Stimulated activated CD8-positive, alpha-beta memory T cell treated with anti-CD3 and anti-CD28 coated beads, Interleukin-7, amount 100 ng/mL, for 48 hours (primary cell): ENCODE measurements around the gene CSNK1A1L.

Experiments
- DNase-seq, 2 donors: peaks; one replicate each; pipeline ENCODE4 v3.0.0-alpha.2; 2020; ENCODE audit warnings: low read depth in 1 of 2; ENCODE audit errors: extremely low read depth in 1 of 2

CSNK1A1L gene

DNA sequence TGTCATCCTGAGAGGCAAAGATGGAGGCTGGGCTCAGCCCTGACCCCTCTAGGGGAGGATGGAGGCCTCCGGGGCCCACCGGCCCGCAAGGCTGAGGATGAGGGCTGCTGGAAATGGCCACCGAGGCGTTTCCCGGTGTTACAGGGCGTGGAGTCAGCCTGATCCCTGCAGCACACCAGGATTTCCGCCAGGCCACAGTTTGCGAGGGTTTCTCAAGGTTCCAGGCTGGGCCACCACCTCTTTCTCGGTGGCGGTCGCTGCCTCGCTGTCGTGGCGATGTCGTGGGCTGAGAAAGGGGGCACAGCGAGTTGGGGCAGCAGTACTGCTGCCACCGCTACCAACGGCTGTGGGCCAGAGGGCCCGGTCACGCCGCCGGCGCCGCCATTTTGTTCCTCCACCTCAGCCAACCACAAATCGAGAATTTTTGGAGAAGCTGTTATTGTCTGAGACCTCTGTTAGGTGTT is at the start of gene CSNK1A1L:
CSNK1A1L (minus strand) TSS at position 414 of the 464 bp plus-strand sequence; CDS start at position 6, 408 bp downstream.
- DNase-seq: no peak

DNA sequence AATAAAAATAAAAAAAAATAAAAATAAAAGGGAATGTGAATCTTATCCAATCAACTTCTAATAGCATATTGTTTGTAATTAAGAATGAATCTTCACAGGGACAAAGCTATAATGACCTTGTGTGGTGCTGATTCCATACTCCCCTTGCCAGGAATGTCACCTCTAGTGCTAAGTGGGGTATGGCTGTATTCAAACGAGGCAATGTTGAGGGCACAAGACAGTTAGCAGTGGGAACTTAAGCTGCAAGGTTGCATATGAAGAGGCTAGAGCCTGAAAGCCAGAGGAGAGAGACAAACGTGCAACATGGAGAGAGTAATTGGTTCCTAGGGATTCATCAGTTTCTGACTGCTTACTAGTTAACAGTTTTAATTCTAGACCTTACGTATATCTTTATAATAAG is 43.9 kb upstream of the CSNK1A1L start:
- no peak for DNase-seq

DNA sequence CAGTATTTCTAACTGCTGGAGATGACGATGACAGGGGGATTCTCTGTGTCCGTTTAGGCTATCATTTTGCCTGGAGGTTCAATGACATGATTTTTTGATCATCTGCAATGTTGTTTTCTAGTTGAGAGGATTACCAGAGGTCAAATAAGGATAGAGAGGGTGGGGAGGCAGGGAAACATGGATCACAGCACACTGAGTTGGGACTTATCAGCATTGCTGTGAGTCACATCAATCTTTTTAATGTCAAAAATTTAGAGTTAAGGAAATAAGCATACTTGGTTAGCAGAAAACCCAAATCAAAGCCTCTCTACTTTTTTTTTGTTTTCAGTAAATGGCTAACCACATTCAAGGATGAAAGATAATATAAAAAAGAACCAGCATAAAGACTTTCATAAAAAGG is 43.0 kb upstream of the CSNK1A1L start:
- DNase-seq: no peak

DNA sequence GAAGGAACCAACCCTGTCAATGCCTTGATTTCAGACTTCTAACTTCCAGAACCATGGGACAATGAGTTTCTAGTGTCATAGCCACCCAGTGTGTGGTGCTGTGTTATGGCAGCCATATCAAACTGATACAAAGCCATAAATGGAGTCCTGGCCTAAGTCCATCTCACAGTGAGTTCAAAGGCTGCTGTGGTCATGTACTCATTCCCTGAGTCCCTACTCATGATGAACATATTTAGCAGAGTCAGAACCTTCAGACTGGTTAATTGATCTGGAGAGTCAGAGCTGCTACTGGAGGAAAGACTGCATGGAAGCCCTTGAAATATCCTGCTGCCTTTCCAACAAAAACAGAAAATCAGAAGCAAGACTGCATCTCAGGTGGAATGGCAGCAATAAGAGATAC is 39.2 kb upstream of the CSNK1A1L start:
- no peak for DNase-seq

DNA sequence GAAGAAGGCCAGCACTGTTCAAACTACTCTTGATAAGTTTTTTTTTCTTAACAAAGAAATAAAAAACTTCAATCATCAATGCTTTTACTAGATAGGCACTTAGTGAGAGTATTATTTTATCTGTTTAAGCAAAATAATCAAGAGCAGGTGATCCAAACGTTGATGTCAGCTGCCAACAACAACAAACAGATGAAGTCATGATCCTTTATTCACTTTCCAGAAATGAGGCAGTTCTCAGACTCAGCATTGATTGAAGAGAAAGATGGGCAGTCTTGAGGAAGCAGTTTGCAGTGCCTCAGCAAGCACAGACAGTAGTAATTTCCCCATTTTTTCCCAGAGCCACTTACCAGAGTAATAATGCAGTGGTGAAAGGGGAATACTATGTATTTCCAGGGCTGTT is 38.4 kb upstream of the CSNK1A1L start:
- no peak for DNase-seq

DNA sequence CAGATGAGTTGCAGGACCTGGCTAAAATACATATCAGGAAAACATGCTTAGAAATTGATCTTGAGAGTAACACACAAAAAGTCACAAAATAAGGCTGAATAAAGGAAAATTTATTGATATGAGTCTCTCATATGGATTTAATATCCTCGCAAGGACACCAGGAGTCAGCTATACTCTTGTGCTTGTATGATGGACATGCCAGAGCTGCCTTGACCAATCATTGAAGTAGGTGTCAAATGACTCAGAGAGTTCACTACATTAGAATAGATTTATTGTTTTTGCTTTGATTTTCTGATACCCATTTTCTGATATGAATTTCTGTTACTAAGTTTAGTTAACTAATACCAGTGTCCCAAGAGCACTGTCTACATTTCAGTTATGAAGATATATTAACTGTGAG is 37.4 kb upstream of the CSNK1A1L start:
- DNase-seq: no peak

DNA sequence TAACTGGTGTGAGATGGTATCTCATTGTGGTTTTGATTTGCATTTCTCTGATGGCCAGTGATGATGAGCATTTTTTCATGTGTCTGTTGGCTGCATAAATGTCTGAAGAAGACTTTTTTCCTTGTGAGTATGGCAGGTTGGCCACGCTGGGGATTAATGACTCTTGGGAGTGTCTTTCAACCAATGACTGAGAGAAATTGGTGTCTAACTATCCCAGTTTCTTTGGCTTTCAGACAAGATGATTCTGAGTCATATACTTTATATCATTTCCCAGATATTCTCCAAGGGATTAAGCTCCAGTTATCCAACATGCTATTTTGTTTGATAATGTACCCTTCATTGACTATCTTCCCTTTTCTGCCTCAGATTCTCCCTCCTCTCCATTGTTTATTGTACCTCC is 35.5 kb upstream of the CSNK1A1L start:
- DNase-seq: no peak

DNA sequence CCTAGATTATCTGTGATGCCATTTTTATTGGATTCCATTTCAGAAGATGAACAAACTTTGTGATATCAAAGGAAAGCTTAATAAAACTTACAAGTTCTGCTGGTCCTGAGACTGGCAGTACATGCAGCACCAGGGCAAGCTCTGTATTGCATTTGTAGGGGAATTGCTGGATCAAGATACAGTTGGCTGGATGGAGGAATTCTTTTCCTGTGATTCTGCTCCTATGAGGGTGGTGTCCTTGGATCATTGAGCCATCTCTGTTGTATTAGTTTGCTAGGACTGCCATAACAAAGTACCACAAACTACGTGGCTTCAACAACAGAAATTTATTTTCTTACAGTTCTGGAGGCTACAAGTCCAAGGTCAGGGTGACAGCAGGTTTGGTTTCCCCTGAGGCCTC is 33.9 kb upstream of the CSNK1A1L start:
- no peak for DNase-seq

DNA sequence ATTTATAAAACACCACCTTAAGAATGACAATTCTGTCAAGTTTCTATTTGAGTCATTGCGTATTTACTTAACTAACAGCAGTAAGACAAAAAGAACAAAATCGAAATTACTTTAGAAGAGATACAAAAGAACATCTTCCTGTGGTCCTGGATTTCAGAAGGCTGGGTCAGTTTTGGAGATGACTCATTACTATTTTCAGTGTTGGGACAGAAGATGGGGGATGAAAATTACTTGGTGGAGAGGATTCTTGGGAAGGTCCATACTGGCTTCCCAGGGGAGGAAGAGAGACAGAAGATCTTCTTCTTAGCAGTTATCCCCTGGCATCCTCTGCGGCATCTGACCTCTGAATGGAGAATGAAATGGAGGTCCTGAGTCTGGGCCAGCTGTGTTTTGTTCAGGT is 33.5 kb upstream of the CSNK1A1L start:
- DNase-seq: no peak

DNA sequence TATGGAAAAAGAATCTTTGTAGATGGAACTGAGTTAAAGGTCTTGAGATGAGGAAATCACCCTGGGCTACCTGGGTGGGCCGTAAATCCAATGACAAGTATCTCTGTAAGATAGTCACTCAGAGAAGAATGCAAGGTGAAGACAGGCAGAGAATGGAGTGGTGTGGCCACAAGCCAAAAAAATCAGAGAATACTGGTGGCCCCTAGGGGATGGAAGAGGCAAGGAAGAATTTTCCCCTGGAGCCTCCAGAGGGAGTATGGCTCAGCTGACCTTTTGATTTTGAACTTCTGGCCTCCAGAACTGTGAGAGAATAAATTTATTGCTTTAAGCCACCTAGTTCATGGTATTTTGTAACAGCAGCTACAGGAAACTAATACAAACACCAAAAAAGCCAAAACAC is 32.7 kb upstream of the CSNK1A1L start:
- no peak for DNase-seq

DNA sequence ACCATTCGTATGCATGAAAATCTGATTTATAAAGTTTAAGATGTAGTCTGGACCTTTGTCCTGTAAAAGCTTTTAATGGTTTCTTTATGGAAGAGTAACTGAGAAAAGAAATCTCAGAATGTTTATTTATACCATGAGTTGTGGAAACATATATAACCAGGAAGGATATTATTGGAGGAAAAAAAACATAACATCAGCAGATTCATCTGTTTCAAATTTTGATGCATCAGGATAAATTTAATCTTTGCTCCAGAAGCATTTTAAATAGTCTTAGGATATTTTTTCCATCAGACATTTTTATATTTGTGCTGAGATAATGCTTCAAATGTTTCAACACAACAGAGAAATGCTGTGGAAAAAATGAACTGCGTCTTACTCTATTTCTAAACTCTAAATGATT is 31.2 kb upstream of the CSNK1A1L start:
- DNase-seq: no peak

DNA sequence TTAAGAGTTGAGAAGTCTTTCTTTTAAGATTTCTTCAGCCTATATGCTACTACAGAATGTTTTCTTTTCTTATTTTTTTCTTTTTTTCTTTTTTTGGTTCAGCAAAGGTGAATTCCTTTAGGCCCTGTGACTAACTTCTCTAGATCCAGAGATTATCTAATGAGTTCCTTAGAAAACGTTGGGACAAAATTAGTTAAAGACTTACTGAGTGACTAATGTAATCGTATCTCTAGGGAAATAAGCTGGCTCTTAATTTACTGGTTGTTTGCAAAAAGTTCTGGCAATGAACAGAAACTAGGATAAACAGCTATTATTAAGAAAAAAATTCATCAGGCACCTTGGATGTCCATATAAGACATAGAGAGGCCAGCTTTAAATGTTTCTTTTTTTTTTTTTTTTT is 30.7 kb upstream of the CSNK1A1L start:
- DNase-seq: no peak

DNA sequence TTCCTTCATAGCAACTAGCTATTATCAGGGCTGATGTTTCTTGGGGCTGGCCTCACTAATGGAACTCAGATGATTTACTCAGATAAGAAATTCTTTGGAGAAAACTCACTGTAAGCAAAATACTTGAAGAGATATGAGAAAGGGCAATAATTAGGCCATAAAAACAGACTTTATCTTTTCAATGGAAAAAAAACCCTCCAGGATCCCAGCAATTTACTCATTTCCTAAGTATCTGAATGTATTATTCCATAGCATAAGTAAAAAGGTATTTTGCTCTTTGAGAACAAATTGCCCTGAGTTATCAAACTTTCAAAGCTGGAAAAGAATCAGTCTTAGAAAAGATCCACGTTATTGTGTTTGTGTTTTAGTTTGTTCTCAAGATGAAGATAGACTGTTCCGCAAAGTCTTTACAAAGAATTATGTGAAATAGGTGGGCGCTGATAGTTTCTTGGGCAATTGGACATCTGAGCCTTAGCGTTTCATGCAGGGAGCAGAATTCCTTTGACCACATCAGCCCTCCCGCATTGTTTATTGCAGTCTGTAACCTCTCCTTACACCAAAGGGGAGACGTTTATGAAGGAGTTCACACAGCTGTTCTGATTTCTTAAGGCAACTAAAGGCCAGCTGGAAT is 29.1 kb upstream of the CSNK1A1L start:
- DNase-seq: no peak

DNA sequence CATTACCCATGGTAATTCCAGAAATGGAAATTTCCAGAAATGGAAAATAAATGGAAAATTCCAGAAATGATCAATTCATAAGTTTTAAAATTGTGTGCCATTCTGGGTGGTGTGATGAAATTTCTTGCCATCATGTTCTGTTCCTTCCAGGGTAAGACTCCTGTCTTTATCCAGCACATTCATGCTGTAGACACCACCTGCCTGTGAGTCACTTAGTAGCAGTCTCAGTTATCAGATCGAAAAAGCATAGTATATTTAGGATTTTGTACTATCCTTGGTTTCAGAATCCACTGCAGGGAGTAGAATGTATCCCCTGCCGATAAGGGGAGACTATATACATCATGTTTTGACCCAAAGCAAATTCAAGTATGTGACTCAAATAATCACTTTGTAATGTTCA is 26.7 kb upstream of the CSNK1A1L start:
- no peak for DNase-seq

DNA sequence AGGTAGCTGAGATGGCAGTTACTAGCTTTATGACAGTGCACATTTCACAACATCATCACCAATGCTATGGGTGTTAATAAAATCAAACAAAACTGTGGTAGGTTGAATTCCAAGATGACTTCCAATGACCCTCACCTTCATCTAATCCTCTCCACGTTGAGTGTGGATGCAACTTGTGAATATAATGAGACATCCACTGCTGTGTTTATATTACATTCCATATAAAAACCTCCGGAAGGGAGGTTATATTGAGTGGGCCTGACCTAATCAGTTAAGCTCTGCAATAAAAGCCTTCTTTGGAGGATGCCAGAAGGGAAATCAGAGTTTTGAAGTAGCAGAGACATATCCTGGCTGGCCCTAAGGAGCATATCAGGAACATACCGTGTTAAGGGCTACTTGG is 25.6 kb upstream of the CSNK1A1L start:
- DNase-seq: no peak

DNA sequence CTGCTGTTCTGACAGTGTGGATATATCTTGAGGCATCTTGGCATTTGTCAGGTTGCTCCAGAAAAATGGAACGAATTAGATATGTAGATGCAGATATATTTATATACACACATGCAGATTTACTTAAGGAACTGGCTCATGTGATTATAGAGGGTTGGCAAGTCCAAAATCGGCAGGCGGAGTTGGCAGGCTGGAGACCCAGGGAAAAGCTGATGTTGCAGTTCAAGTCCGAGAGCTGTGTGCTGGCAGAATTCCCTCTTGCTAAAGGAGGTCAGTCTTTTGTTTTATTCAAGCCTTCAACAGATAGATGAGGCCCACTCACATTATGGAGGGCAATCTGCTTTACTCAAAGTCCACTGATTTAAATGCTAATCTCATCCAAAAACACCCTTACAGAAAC is 24.4 kb upstream of the CSNK1A1L start:
- no peak for DNase-seq

DNA sequence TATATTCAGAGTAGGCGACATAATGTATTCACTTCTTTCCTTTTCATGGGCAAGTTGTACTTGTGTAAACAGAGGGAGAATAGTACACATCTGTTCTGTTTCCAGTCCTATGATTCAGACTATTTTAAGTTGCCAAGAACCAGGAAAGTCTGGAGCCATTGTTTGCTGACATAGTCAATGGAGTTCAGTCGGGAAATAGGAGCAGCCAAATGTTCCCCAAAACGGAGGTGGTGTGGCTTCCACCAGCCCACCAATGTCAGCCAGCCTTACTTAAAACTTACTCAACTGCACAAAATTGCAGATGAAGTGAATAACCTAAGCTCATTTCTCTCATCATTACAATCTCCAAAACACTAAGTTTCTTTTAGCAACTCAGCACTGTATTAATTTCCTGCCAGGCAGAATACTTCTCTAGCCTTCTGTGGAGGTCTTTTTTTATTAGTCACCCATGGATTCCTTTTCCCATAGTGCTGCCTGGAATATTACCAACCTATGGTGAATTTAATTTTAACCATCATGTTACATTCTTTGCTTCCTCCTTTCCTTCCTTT is 22.3 kb upstream of the CSNK1A1L start:
- DNase-seq: no peak

DNA sequence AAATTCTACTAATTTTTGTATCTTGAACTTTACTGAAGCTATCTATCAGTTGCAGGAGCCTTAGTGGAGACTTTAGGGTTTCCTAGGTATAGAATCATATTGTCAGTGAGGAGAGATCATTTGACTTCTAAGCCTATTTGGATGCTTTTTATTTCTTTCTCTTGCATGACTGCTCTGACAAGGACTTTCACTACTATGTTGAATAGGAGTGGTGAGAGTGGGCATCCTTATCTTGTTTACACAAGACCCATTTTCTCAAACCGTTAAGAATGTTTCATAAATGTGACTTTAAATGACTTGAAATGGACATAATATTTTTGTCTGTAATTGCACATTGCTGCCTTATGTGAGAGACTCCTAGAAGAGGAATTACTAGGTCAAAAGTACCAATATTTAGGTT is 17.9 kb upstream of the CSNK1A1L start:
- no peak for DNase-seq

DNA sequence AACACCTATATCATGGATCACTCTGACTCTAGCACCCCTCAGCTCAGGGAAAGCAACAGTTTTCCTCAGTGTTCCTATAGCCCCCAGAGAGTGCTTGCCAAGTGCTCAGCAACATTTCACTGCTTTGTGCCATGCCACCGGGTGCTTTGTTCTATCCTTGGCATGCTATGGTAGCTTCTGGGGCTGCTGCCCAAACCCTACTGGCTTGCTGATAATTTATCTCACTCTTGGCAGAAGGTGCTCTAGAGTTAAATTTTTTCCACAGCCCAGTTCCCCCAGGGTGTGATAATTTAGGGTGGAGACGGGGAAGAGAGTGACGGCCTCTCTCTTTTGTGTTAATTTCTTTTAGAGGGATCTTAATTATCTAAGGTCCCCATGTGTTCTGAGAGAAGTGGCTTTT is 12.6 kb upstream of the CSNK1A1L start:
- no peak for DNase-seq

DNA sequence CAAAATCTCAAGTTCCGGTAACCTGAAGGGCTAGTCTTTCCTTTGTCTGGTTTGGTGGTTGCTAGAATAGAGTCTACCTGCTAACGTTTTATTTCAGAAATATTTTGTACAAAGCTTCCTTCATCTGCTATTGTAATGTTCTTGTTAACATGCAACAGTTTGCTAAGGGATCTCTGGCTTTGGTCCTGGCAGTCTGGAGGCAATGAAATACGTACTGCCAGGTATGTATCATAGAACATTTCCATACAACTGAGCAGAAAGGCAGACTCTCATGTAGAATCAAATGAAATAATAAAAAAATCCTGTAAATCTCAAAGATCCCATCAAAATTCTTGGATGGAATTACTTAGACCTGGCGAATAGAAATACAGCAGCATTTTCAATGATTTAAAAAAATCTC is 8.8 kb upstream of the CSNK1A1L start:
- no peak for DNase-seq

DNA sequence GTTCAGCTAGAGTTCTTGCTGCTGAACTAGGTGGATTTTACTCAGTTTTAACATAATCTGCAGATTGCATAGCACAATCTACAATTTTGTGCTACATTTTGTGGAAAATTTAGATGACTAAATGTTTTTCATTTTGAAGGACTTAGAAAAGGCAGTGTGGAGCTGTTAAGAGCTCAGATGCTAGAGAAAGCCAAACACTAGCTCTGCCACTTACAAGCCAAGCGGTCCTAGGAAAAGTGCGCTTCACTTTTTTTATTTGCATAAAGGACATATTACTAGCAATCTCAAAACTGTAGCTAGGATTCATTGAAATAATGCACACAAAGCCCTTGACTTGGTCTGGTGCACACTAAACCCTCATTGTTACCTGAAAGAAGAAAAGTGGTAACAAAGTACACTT is 8.1 kb upstream of the CSNK1A1L start:
- no peak for DNase-seq

DNA sequence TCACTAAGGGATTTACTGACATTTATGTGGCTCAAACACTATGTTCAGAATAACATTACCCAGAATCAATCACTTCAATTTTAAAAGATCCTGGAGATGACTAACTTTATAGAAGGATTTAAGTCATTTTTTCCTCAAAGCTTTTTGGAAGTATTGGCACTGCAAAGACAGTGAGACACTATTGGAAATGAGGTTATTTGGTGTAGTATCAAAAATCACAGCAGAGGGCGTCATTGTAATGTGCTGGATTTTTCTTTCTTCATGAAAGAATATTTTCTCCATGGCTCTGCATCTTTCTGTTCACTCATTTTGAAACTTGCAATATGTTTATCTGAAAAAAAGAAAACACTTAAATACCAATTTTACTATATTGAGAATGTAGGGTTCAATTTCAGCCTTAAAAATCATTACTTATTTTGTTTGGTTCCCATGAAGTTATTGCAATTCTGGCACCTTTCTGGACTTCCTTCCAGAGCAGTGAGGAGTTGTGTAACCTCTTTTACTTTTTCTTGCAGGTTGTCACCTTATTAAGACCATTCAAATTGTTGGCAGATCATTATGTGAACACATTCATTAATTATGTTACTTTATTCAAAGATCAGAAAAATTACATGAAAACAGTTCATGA is 3.7 kb upstream of the CSNK1A1L start:
- no peak for DNase-seq

DNA sequence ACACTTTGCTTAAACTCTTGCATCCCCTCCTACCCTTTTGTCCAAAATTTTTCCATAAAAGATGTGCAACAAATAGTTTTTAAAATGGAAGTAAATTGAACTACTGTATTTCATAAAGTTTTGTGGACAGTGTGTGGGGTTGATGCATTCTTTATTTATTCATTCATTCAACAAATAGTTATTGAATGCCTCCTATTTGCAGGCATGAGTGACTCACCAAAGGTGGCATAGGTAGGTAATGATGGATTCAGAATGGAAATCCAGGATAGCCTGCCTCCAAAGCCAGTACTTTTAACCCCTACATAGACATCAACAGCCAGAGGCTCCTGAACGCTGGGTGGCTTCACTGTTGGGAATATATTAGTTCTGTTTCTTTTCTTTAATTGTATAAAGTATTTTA is 2.4 kb upstream of the CSNK1A1L start:
- no peak for DNase-seq
